H54 (cell line): ENCODE data around the gene TAF10.

Source experiments
- DNase-seq: peaks from one replicate; pipeline ENCODE4 v3.0.0; 2011; ENCODE audit warnings: low spot score, mixed read lengths; ENCODE audit not compliant: insufficient read length
- FAIRE-seq: peaks from 3 replicates; lab custom pipeline; 2011; peaks lifted over from hg19 to GRCh38; lab: Jason Lieb, UNC
- POLR2A ChIP-seq: IDR thresholded peaks from 2 replicates; pipeline ENCODE4 v1.6.1; 2011; ENCODE audit warnings: low read depth, mild to moderate bottlenecking, low read length

Gene TAF10

GRCh38 chr11:6602096-6602940 lies 9.7 kb downstream of the TAF10 start:
- FAIRE-seq, result no peak

GRCh38 chr11:6601041-6601461 lies 11.0 kb downstream of the TAF10 start:
- TF ChIP-seq POLR2A, result no peak
- no peak for DNase-seq
- no peak for FAIRE-seq

More at GRCh38 chr11:6602096-6602940, 9.7 kb downstream of the TAF10 start:
- no peak for DNase-seq
- no peak for TF ChIP-seq POLR2A

- FAIRE-seq (no peak), DNase-seq (no peak)
- TF ChIP-seq POLR2A, result no peak
Observed at GRCh38 chr11:6599881-6600390, 12.1 kb downstream of the TAF10 start.

- no peak for TF ChIP-seq POLR2A
- no peak for FAIRE-seq
- DNase-seq, result no peak
Observed at GRCh38 chr11:6599449-6599848, 12.6 kb downstream of the TAF10 start.

GRCh38 chr11:6598555-6598954 lies 13.5 kb downstream of the TAF10 start:
- FAIRE-seq (no peak), DNase-seq (no peak)
- no peak for TF ChIP-seq POLR2A

GRCh38 chr11:6596239-6596877 lies 15.7 kb downstream of the TAF10 start:
- FAIRE-seq, result no peak
- no peak for TF ChIP-seq POLR2A
- DNase-seq, result no peak

- no peak for TF ChIP-seq POLR2A
- FAIRE-seq, result no peak
- no peak for DNase-seq
Observed at GRCh38 chr11:6594142-6594768, 17.8 kb downstream of the TAF10 start.

GRCh38 chr11:6588018-6588417 lies 24.0 kb downstream of the TAF10 start:
- FAIRE-seq (no peak), DNase-seq (no peak)
- no peak for TF ChIP-seq POLR2A

GRCh38 chr11:6587360-6587953 lies 24.6 kb downstream of the TAF10 start:
- DNase-seq (no peak), FAIRE-seq (no peak)
- no peak for TF ChIP-seq POLR2A

- FAIRE-seq, result no peak
- no peak for DNase-seq
- TF ChIP-seq POLR2A, result no peak
Observed at GRCh38 chr11:6586434-6587359, 25.3 kb downstream of the TAF10 start.

GRCh38 chr11:6584528-6584927 lies 27.5 kb downstream of the TAF10 start:
- TF ChIP-seq POLR2A, result no peak
- FAIRE-seq, result no peak

GRCh38 chr11:6583584-6583983 lies 28.4 kb downstream of the TAF10 start:
- FAIRE-seq (no peak), DNase-seq (no peak)
- TF ChIP-seq POLR2A, result no peak

More at GRCh38 chr11:6584528-6584927, 27.5 kb downstream of the TAF10 start:
- DNase-seq, result no peak

- no peak for TF ChIP-seq POLR2A
- FAIRE-seq (no peak), DNase-seq (no peak)
Observed at GRCh38 chr11:6579681-6580080, 32.3 kb downstream of the TAF10 start.
